H1 (cell line): ENCODE measurements around the gene ISCA2. TPM values are rescaled to one million over a fixed set of nuclear protein-coding genes. Genes with fewer than 3 reads are reported as not detected.

Experiments used
- BCL11A ChIP-seq, 2 experiments: IDR thresholded peaks; one replicate each; pipeline ENCODE4 v1.6.1; 2011; ENCODE audit warnings: low read depth in 2 of 2, low read length in 2 of 2, mild to moderate bottlenecking in 2 of 2
- EZH2 ChIP-seq: fragments of 200-600 bp; sonication (generic); IDR thresholded peaks from 2 replicates; pipeline ENCODE4 v1.7.1; 2012; ENCODE audit warnings: low read depth, mild to moderate bottlenecking, moderate library complexity, low read length, inconsistent platforms; ENCODE audit not compliant: severe bottlenecking
- NANOG ChIP-seq: IDR thresholded peaks from 2 replicates; pipeline ENCODE4 v1.6.1; 2011; ENCODE audit warnings: low read length, low read depth, mild to moderate bottlenecking, inconsistent platforms; ENCODE audit not compliant: insufficient read depth, poor library complexity, severe bottlenecking
- polyA plus RNA-seq, 7 experiments: library from polyadenylated mRNA; depleted of rRNA in 3 of 7; stranded (reverse) in 5 of 7; unstranded in 2 of 7; fragments of >200 nt in 5 of 7; fragments of 200-250 nt in 2 of 7; gene quantifications; 1 replicate in 5 of 7; 2 replicates in 1 of 7; 4 replicates in 1 of 7; pipeline versions ENCODE4 v1.2.1 to v1.2.3, GENCODE V29; 2011 to 2013; ENCODE audit warnings: missing spikeins in 2 of 7, mixed read lengths in 2 of 7
- total RNA-seq: library from RNA; stranded (reverse); fragmentation: NEBNext Ultra II Directional; extraction: Animal tissue kit (Norgen Biotek cat#: 25700); gene quantifications from 2 replicates; pipeline ENCODE4 v1.2.1, GENCODE V29; 2021

Gene ISCA2
- total and polyA plus RNA-seq, 2 of the 8 experiments (the other 6 are each of a cell fraction or from before 2014, with no cell fraction given) = 43.5 to 78.6 TPM

- TF ChIP-seq BCL11A (IDR thresholded peaks at IDR 0.05; ENCODE audit: low read depth in 2 of 2, low read length in 2 of 2) (no peak), NANOG (no peak), EZH2 (no peak)
Observed at GRCh38 chr14:74475678-74476077, 17.9 kb upstream of the ISCA2 start (continued).
